H1 (cell line): ENCODE data around the gene HOXD11. TPM values are rescaled to one million over a fixed set of nuclear protein-coding genes. Genes with fewer than 3 reads are reported as not detected.

Experiments
- BRCA1 ChIP-seq: IDR thresholded peaks from 2 replicates; pipeline ENCODE4 v1.6.1; 2012; ENCODE audit warnings: low read depth, low read length, improper control_type of control experiment
- CBX8 ChIP-seq: fragments of 300-800, 300-1000 bp; sonication (generic); IDR thresholded peaks from 2 replicates; pipeline ENCODE4 v1.7.1; 2016; ENCODE audit warnings: low read depth, low read length, borderline replicate concordance
- CREB1 ChIP-seq: IDR thresholded peaks from 2 replicates; pipeline ENCODE4 v1.6.1; 2012; ENCODE audit warnings: inconsistent platforms
- CTBP2 ChIP-seq: IDR thresholded peaks from 2 replicates; pipeline ENCODE4 v1.7.0; 2011; ENCODE audit warnings: borderline replicate concordance, mild to moderate bottlenecking, moderate library complexity, mixed read lengths, low read length; ENCODE audit not compliant: insufficient read depth, insufficient read length
- EZH2 ChIP-seq: fragments of 200-600 bp; sonication (generic); IDR thresholded peaks from 2 replicates; pipeline ENCODE4 v1.7.1; 2012; ENCODE audit warnings: low read depth, mild to moderate bottlenecking, moderate library complexity, low read length, inconsistent platforms; ENCODE audit not compliant: severe bottlenecking
- FOSL1 ChIP-seq: IDR thresholded peaks from 2 replicates; pipeline ENCODE4 v1.6.1; 2011; ENCODE audit warnings: mild to moderate bottlenecking, low read depth, low read length, moderate library complexity; ENCODE audit not compliant: insufficient read depth
- HDAC6 ChIP-seq: IDR thresholded peaks from one replicate; pipeline ENCODE4 v1.7.1; 2012; ENCODE audit warnings: low read depth, mild to moderate bottlenecking, inconsistent platforms, low read length, moderate library complexity
- JUND ChIP-seq: IDR thresholded peaks from 2 replicates; pipeline ENCODE4 v1.6.1; 2011; ENCODE audit warnings: mild to moderate bottlenecking, improper control_type of control experiment, low read length
- KDM4A ChIP-seq: IDR thresholded peaks from one replicate; pipeline ENCODE4 v1.7.1; 2012; ENCODE audit warnings: low read depth, mild to moderate bottlenecking, moderate library complexity, low read length, inconsistent platforms; ENCODE audit not compliant: severe bottlenecking
- KDM5A ChIP-seq: fragments of 200-600 bp; IDR thresholded peaks from 2 replicates; pipeline ENCODE4 v1.7.1; 2012; ENCODE audit warnings: mild to moderate bottlenecking, low read length, inconsistent platforms, mixed read lengths
- MAFK ChIP-seq: IDR thresholded peaks from 2 replicates; pipeline ENCODE4 v1.6.1; 2012; ENCODE audit warnings: low read depth, mild to moderate bottlenecking, improper control_type of control experiment, low read length
- MAX ChIP-seq: IDR thresholded peaks from 2 replicates; pipeline ENCODE4 v1.6.1; 2012; ENCODE audit warnings: inconsistent platforms
- NRF1 ChIP-seq: IDR thresholded peaks from 2 replicates; pipeline ENCODE4 v1.6.1; 2011; ENCODE audit warnings: mild to moderate bottlenecking, low read depth, low read length, improper control_type of control experiment
- POLR2AphosphoS5 ChIP-seq: IDR thresholded peaks from 2 replicates; pipeline ENCODE4 v1.6.1; 2011; ENCODE audit warnings: low read depth, low read length
- POU5F1 ChIP-seq: IDR thresholded peaks from 2 replicates; pipeline ENCODE4 v1.6.1; 2011; ENCODE audit warnings: low read depth, mild to moderate bottlenecking, low read length, moderate library complexity
- RNF2 ChIP-seq: fragments of 200-900, 300-1000 bp; sonication (generic); IDR thresholded peaks from 2 replicates; pipeline ENCODE4 v1.7.1; 2016; ENCODE audit warnings: borderline replicate concordance, low read depth, mild to moderate bottlenecking, antibody characterized with exemption, low read length; ENCODE audit not compliant: poor library complexity, severe bottlenecking; ENCODE audit errors: missing control alignments
- RXRA ChIP-seq: IDR thresholded peaks from 2 replicates; pipeline ENCODE4 v1.6.1; 2011; ENCODE audit warnings: low read depth, mild to moderate bottlenecking, low read length, moderate library complexity; ENCODE audit not compliant: insufficient read depth
- SP2 ChIP-seq: IDR thresholded peaks from 2 replicates; pipeline ENCODE4 v1.6.1; 2012; ENCODE audit warnings: mild to moderate bottlenecking, low read length, inconsistent platforms
- SRF ChIP-seq: IDR thresholded peaks from 2 replicates; pipeline ENCODE4 v1.6.1; 2011; ENCODE audit warnings: mild to moderate bottlenecking, low read depth, low read length, moderate library complexity
- SUZ12 ChIP-seq: fragments of 200-600 bp; sonication (generic); IDR thresholded peaks from 2 replicates; pipeline ENCODE4 v1.6.1; 2012; ENCODE audit warnings: mild to moderate bottlenecking, inconsistent platforms, low read length, moderate library complexity, mixed read lengths
- YY1 ChIP-seq: IDR thresholded peaks from 2 replicates; pipeline ENCODE4 v1.6.1; 2011; ENCODE audit warnings: low read depth, mild to moderate bottlenecking, low read length
- ZNF274 ChIP-seq: IDR thresholded peaks from 2 replicates; pipeline ENCODE4 v1.7.0; 2012; ENCODE audit warnings: low read length, borderline replicate concordance; ENCODE audit errors: extremely low read depth
- polyA plus RNA-seq, 7 experiments: library from polyadenylated mRNA; depleted of rRNA in 3 of 7; stranded (reverse) in 5 of 7; unstranded in 2 of 7; fragments of >200 nt in 5 of 7; fragments of 200-250 nt in 2 of 7; gene quantifications; 1 replicate in 5 of 7; 2 replicates in 1 of 7; 4 replicates in 1 of 7; pipeline versions ENCODE4 v1.2.1 to v1.2.3, GENCODE V29; 2011 to 2013; ENCODE audit warnings: missing spikeins in 2 of 7, mixed read lengths in 2 of 7
- total RNA-seq: library from RNA; stranded (reverse); fragmentation: NEBNext Ultra II Directional; extraction: Animal tissue kit (Norgen Biotek cat#: 25700); gene quantifications from 2 replicates; pipeline ENCODE4 v1.2.1, GENCODE V29; 2021
- TF ChIP-seq, protein P1 (sequence below): IDR thresholded peaks from 2 replicates; pipeline ENCODE4 v1.6.1; 2012; ENCODE audit warnings: low read length, inconsistent platforms

Gene HOXD11
- total and polyA plus RNA-seq, 2 of the 8 experiments (the other 6 are each of a cell fraction or from before 2014, with no cell fraction given) = not detected

DNA sequence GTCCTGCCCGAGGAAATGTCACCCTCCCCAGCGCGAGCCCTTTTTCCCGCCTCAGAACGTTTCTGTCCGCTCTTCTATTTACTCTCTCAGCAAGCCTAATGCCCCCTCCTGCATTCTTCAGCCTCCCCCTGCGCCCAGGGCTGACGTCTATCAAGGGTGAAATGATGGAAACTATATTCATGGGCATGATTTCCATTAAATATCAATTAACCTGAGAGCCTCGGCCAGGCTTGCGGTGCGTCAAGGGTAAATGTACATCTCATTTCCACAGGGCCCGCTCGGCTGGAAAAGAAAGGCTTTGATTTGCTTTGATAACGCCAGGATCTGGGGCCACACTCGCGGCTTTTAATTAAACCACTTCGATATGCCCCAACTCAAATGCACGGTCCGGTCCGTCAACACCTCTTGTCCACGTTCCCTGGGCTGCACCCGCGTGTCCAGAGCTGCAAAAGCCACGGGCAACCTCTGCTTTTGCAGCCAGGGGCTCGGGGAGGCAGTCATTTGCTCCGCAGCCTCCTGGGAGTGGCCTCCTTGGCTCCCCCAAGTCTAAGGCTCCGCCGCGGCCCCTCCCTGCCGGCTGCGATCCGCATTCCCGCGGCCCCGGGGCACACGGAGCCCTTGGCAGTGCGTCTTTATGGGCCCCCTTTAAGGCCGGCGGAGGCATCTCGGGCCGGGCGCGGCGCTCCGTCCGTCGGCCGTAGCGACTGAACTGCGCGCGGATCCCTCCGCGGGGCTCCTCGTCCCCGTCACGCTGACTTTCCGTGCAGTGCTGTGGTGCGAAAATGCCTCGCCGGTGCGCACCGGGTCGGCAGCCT, 22.1 kb downstream of the HOXD11 start, which contains the start of gene HOXD8 (continued):
- TF ChIP-seq MAX (peak; percentile 56), CTBP2 (no peak), CBX8 (peak; percentile 44; the same call in 1 of the 2 replicates), BRCA1 (no peak), POU5F1 (no peak), NRF1 (no peak), RXRA (no peak), SRF (no peak), HDAC6 (no peak), SP2 (no peak), FOSL1 (no peak), MAFK (no peak), SUZ12 (peak; percentile 92), CREB1 (peak; percentile 50), YY1 (peak; percentile 16; the same call in 1 of the 2 replicates), KDM4A (peak; percentile 26), ZNF274 (no peak), KDM5A (no peak), RNF2 (peak; percentile 67), POLR2AphosphoS5 (no peak), EZH2 (peak; percentile 83), JUND (no peak)
- TF ChIP-seq, protein P1, sequence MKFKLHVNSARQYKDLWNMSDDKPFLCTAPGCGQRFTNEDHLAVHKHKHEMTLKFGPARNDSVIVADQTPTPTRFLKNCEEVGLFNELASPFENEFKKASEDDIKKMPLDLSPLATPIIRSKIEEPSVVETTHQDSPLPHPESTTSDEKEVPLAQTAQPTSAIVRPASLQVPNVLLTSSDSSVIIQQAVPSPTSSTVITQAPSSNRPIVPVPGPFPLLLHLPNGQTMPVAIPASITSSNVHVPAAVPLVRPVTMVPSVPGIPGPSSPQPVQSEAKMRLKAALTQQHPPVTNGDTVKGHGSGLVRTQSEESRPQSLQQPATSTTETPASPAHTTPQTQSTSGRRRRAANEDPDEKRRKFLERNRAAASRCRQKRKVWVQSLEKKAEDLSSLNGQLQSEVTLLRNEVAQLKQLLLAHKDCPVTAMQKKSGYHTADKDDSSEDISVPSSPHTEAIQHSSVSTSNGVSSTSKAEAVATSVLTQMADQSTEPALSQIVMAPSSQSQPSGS = no peak
